ENCODE data around the gene KCTD19.
A peak's percentile ranks its signal among the peaks of the same experiment; 100 is the strongest.

KCTD19 gene

DNA sequence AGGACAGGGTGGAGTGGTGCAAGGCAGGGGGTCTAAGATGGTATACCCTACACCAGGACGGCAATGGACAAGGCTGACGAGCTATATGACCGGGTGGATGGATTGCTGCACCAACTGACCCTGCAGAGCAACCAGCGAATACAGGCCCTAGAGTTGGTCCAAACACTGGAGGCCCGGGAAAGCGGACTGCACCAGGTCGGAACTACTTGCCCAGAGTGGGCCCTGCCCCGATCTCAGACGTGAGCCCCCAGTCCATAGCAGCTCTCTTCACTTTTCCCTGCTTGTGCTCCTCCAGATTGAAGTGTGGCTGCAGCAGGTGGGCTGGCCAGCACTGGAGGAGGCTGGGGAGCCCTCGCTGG lies 44.1 kb downstream of the KCTD19 start:
- DNase-seq: no peak

DNA sequence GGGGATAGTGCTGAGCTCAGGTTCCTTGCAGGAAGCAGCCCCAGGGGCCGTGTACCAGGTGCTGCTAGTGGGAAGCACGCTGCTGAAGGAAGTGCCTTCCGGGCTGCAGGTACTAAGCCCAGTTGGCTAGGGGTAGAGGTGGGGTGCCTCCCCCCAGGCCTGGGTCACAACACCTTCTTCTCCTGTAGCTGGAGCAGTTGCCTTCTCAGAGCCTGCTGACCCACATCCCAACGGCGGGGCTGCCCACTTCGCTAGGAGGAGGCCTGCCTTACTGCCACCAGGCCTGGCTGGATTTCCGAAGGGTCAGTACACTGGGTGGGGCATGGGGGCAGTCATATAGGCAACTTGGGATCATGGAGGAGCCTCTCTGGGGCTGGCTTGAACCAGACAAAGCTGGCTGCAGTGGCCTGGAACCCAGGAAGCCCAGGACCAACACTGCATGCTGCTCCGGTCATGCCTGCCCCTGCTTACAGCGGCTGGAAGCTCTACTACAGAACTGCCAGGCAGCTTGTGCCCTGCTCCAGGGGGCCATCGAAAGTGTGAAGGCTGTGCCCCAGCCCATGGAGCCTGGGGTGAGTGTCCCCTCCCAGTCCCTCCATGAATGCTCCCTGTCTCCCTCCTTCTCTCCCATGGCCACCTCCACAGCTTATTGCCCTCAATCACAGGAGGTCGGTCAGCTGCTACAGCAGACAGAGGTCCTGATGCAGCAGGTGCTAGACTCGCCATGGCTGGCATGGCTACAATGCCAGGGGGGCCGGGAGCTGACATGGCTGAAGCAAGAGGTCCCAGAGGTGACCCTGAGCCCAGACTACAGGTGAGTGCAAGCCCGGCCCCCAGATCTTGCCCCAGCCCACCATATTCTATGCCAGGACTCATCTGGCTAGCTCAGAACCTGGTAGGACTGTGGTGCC lies 44.8 kb downstream of the KCTD19 start:
- no peak for DNase-seq

DNA sequence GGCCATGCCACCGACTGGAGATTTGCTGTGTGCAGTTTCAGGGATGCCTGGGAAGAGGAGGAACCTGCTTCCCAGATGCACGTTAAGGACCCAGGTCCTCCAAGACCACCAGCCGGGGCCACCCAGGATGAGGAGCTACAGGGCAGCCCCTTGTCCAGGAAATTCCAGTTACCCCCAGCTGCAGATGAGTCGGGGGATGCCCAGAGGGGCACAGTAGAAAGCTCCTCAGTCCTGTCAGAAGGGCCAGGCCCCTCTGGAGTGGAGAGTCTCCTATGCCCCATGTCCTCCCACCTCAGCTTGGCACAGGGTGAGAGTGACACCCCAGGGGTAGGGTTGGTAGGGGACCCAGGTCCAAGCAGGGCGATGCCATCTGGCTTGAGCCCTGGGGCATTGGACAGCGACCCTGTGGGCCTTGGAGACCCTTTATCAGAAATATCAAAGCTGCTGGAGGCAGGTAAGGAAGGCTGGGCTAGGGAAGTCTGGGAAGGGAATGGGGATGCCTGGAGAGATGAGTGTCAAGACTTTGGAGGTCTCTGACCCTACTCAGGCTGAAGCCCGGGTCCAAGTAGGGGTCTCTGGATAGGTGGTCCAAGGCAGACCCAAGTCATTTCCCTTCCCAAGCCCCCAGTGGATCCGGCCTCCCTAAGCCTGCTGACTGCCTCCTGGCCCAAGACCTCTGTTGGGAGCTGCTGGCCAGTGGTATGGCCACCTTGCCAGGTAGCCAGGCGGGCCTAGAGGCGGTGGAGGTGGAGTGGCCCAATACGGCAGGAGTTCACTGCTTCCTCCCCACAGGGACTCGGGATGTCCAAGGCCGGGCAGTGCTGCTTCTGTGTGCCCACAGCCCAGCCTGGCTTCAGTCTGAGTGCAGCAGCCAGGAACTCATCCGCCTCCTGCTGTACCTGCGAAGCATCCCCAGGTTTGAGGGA lies 46.2 kb downstream of the KCTD19 start:
- no peak for DNase-seq

DNA sequence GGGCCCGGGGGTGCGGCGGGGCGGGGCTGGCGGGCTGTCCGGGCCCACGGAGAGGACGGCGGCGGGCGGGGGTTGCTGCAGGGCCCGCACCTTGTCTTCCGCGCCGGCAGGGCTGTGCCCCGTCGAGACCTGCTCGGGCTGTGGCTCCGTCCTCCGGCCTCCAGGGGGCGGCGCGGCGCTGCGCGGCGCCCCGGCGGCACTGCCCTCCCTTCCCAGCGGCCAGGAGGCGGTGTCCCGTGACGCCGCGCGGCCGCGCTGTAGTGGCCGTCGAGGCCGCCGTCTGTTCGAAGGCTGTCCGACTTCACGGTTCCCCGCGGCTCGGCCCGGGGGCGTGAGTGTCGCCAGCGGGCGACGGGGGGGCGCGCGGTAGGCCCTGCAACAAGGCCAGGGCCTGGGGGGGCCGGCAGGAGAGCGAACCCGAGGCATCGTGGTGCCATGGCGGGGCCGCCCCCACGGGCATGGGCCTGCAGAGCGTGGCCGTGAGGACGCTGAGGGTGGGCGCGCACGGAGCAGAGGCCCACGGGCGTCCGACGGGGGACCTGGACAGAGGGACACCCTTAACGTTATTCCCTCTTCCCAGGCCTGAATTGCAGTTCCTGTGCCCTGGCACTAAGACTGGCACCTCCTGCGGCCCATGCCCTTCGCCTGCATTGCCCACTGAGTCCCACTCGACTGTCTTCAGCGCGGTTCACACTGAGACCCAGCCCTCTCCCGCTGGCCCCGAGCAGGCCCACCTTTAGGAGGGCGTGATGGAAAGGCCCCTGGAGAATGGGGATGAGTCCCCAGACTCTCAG lies 47.0 kb downstream of the KCTD19 start, which contains the start of gene PLEKHG4:
TSS of gene PLEKHG4 (plus strand) at position 237 of the 794 bp plus-strand sequence. CDS start at position 750, 513 bp downstream.
- peak; percentile 49 to 72 for DNase-seq

DNA sequence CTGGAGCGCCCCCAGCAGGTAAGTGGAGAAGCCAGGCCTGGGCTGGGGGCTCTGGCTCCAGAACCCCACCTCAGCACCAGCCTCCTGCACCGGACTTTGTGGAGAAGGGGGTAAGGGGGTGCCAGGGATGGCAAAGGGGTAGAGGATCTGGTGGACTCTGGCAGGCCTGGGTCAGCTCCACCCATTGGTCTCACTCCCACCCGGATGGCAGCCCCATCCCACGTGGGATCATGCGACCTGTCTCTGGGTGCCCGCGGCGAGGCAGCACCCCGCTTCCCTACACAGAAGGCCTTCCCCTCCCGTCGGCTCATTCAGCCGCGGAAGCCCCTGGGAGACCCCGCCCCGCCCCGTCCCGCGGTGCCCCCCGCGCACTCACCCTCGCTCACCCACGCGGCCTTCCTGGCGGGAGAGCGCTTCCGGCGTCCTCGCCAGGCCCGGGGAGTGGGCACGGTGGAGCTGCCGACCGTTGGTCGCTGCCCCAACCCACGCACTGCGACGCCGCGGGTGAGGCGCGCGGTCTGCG lies 47.7 kb downstream of the KCTD19 start:
- DNase-seq: peak in 1 of 2 experiments; percentile 39

DNA sequence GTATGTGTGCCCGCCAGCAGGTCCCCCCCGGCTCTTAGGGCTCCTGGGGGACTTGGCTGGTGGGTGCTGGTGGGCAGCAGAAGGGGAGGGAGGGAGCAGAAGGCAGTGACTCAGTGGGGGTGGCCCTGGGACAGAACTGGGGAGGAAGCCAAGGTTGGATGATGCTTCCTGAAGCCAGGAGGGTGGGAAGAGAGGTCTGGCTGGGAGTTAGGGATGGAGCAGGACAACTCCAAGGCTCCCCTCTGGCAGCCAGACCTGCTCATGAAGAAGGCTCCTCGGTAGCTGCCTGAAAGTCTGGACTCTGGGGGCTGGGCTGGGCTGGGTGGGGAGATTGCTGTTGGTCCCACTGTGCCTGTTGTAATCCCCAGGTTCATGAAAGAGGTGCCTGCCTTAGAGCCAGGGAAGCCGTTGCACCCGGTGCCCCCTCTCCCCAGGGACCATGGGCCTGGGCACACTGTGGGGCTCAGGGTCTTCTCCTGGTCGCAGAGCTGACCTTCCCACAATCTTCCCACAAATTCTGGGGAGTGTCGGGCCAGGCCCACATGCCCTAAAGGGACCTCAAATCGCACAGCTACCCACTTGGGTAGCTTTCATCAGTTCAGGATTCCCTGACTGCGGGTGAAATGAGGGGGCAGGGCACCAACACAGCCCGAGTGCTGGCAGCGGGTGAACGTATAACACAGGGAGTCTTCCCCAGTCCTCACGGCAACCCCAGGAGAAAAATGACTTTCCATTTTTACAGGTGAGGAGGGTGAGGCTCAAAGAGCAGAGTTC lies 48.4 kb downstream of the KCTD19 start:
- peak in 1 of 2 experiments; percentile 36 for DNase-seq

DNA sequence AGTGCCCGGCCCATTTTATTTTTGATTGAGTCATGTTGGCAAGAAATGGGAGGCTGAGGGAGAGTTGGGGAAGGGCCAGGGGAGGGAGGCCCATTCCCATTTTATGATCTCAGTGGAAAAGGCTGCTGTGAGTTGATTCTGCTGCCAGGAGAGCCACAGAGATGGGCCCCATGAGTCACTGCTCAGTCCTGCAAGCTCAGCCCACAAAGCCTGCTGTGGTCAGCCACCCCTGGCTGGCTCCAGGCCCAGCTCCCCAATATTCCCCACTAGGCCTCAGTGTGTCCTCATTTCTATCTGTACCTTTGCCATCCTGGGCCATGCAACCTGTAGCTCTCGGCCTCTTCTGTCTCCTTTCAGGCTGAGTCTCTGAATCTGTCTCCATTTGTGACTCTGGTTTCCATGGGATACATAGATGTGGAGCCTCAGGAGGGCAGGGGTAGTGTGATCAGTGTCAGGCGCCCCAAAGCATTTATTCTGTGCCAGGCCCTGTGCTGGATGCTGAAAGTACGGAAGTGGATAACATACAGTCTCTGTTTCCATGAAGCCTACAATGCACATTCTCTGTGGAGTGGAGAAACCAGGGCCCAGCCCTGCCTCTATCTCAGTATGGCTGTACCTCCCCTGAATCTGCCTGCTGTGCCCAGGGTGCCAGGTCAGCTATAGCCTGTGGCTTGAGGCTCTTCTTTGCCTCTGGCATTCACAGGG lies 49.1 kb downstream of the KCTD19 start:
- DNase-seq: peak; percentile 70 to 80

DNA sequence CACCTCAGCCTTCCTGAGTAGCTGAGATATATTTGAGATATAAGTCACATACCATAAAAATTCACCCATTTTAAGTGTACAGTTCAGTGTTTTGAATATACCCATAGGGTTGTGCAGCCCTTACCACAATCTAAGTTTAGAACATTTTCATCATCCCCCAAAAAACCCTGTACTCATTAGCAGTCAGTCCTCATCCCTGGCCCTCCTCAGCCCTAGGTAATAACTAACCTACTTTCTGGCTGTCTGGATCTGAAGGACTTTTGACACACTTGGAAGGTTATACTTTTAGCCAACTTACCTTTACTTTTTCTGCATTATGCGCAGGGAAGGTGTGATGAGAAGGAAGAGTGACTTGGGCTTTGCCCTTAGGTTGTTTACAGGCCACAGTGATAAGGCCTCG lies 51.2 kb downstream of the KCTD19 start:
- no peak for DNase-seq

DNA sequence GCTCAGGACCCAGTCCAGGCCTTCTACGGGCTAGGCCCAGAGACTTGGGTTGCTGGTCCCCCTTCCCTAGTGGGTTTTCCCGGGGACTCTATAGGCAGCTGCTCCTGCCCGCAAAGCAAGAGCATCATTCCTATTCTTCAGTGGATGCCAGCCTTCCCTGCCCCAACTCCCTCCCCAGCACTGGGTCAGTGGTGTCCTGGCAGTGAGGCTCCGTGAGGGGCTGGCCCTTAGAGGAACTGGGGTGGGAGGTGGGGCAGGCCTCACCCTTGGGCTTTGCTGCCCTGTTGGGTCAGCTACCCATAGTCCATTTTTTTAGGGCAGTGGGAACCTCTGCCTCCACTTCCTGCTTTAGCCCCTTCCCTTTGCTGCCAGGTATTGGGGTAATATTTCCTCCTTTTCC lies 55.1 kb downstream of the KCTD19 start:
- DNase-seq: no peak

DNA sequence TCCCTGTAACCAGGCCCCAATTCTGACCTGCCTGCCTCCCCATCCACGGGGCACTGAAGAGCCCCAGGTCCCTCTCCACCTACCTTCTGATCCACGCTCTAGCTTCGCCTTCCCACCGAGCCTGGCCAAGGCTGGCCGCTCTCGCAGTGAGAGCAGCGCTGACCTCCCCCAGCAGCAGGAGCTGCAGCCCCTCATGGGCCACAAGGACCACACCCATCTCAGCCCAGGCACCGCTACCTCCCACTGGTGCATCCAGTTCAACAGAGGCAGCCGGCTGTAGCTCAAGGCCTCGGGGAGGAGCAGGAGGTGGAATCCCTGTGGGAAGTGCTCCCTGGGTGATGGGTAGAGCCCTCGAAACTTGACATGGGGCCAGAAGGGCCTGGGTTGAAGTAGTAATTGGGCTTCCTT lies 55.6 kb downstream of the KCTD19 start:
- no peak for DNase-seq

DNA sequence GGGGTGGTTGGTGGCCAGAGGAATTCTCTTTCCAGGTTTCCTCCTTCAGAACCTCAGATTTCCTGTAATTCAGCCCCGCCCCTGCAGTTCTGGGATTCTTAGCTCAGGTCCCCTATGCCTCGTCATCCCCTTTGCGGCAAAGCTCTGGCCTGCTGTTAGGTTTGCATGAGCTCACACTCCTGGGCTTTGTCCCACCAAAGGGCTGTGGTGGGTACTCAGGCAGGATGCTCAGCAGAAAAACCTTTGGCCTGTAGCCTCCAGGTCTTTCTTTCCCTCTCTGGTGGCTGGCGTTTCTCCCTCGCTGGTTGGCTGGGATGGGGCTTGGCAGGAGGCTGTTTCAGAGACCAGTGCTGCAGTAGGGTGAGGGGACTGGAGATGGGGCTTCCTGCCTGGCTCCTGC lies 56.8 kb downstream of the KCTD19 start:
- DNase-seq: no peak

DNA sequence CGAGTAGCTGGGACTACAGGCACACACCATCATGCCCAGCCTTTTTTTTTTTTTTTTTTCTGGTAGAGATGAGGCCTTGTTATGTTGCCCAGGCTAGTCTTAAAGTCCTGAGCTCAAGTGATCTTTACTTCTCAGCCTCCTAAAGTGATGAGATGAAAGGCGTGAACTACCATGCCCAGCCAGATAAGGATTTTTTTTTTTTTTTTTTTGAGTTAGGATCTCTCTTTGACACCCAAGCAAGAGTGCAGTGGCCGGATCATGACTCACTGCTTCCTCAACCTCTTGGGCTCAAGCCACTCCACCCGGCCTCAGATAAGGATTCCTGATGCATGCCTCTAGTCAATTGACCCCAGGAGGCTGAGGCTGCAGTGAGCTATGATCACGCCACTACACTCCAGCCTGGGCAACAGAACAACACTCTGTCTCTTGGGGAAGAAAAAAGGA lies 58.4 kb downstream of the KCTD19 start:
- peak; percentile 76 to 89 for DNase-seq

DNA sequence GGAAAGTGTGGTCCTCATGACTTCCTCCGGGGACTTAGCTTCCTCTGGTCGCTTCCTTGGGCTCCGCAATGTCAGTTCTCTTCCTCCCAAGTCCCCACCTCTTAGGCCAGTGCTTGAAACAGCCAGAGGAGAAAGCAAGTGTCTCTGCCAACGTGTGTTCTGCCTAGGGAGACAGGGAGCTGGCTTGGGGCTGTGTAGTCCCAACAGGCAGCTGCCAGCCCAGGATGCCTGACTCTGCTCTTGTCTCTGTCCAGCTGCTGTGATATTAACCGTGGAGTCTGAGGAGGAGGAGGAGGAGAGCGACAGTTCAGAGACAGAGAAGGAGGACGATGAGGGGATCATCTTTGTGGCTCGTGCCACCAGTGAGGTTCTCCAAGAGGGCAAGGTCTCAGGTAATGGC lies 60.7 kb downstream of the KCTD19 start:
- no peak for DNase-seq

DNA sequence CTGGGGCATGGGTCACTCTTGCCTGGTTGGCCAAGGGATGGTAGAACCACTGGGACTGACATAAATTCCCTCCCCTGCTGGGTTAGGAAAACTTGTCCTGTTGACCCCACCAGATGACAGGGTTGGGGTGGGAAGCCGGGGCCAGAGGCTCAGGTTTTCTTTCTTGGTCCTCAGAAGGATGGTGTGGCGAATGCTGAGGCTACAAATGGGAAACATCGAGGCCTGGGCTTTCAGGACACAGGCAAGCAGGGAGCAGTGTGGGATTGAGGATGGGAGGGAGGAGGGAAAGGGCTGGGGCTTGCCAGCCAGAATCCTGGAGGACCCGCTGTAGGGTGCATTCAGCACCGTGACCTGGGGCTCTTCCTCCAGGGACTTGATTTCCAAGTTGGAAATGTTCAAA lies 61.7 kb downstream of the KCTD19 start:
- no peak for DNase-seq

DNA sequence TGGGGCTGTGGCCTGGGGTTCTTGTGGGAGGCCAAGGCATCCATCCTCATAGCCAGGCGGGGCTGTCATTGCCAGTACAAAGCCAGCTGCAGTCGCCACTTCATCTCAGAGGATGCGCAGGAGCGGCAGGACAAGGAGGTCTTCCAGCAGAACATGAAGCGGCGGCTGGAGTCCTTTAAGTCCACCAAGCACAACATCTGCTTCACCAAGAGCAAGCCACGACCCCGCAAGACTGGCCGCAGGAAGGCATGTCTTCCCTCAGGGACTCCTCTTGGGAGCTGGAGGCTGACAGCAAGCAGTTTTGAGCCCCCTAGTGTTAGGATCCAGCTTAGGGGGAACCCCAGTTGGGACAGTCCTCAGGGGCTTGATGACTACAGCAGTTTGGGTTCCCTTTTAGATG lies 62.3 kb downstream of the KCTD19 start:
- no peak for DNase-seq

DNA sequence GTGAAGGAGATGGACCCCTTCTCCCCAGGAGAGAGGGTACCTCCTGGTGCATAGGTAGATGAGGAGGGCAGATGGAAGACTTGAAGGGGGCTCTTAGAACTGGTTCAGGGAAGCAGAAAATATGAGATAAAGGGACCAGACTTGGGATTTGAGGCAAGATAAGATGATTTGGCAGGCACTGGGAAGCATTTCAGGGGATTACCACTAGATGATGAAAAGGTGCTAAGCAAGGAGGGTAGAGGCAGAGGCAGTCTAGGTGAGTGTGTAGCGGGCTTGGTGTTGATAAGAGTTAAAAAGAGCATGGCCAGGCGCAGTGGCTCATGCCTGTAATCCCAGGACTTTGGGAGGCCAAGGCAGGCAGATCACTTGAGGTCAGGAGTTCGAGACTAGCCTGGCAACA lies 63.3 kb downstream of the KCTD19 start:
- DNase-seq: no peak

DNA sequence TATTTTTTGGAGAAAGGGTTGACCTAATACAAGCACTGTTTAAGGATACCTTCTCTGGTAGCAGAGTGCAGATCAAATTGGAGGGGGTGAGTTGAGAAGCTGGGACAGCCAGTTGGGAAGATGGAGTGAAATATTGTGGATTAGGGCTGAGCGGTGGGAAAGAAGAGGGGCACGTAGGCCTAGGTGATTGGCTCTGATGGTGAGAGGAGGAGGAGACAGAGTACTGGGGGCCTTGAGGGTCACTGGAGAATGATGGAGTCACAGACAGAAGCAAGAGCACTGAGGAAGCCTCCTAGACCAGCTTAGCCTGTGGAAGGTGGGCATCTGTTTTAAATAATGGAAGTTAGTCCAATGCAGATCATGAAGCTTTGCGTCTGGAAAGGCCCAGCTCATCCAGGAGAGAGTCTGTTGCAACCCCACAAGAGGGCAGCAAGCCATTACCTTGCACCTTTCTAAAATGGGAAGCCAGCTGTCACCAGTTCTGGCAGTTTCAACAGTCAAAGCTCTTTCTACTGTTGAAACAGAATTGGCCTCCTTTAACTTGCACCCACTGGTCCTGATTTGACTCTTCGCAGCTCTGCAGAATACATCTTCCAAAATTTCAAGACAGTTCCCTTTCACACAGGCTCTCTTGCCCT lies 66.0 kb downstream of the KCTD19 start:
- DNase-seq: peak in 1 of 2 experiments; percentile 47

DNA sequence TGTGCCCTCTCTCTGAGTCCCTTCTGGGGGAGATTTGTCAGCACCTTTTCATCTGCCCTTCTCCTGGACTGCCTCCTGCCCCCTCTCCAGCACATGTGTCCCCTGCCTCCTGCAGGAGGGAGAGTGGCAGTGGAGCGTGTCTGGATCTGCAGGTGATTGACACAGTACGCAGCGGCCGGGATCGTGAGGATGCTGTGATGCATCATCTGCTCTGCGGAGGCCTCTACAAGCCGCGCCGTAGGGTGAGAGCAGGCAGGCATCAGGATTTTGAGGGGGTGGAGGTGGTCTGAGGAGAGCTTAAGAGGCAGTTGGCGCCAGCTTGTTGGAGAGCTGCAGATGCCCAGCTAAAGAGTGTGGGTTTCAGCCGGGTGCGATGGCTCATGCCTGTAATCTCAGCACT lies 66.8 kb downstream of the KCTD19 start:
- DNase-seq: no peak

DNA sequence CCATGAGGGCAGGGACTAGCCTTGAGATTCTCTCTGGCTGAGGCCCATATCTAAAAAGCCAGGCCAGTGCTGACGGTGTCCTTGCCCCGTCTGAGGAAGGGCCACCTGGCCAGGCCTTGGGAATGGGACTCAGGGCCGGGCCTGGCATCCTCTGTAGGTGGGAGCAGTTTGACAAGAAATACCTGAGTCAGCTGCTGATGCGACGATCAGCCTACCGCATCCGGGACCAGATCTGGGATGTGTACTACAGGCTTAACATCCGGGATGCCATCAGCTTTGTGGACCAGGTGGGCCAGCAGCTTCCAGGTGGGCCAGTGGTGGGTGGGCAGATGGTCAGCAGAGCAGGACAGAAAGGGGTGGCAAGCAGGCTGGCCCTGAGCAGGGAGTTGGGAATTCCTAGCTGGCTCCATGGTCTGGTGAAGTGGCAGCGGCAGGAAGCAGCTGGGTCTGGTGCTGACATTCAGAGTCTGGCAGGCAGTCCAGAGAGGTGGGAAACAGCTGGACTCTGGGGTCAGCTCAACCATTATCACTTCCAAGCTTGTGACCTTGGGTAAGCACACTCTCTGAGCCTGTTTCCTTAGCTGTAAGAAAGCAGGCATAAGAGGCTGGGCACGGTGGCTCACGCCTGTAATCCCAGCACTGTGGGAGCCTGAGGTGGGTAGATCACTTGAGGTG lies 68.2 kb downstream of the KCTD19 start:
- DNase-seq: no peak

All from SW 1271 (cell line).